ENCODE measurements around the gene CASP2.
"Not testable (repeated sequence)": the region's sequence is repeated elsewhere in the genome, so short reads cannot be mapped to it uniquely, and the experiment has no call there.

The CASP2 gene

DNA sequence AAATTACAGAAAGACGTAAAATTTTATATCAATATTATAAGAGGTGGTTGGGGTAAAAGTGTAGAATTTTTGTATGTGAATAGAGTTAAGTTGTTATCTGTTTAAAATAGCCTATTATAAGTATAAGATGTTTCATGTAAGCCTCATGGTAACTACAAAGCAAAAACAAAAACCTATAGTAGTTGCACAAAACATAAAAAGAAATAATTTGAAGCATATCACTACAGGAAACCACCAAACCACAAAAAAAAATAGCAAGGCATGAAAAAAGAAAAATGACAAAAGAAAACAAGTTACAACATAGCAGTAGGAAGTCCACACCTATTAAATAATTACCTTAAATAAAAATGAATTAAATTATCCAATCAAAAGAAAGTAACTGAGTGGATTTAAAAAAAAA, 37.3 kb upstream of the CASP2 start:
- H3K27ac ChIP-seq (ENCODE audit: low read length), result no peak overlapping the region
- no peaks in the 10 kb centered on the region for H3K27me3 ChIP-seq (ENCODE audit: insufficient read depth, low read length)
- H3K36me3 ChIP-seq (ENCODE audit: insufficient read depth, low read depth, low read length), result no peaks in the 10 kb centered on the region
- no peak overlapping the region for H3K9ac ChIP-seq (ENCODE audit: low read depth, low read length)
- H3K9me3 ChIP-seq (ENCODE audit: insufficient read depth, low read depth, low read length), result no peaks in the 10 kb centered on the region
- no peaks in the 10 kb centered on the region for H3K4me1 ChIP-seq (ENCODE audit: insufficient read depth, low read length)
- H3K4me3 ChIP-seq (ENCODE audit: low read length), result no peak overlapping the region

DNA sequence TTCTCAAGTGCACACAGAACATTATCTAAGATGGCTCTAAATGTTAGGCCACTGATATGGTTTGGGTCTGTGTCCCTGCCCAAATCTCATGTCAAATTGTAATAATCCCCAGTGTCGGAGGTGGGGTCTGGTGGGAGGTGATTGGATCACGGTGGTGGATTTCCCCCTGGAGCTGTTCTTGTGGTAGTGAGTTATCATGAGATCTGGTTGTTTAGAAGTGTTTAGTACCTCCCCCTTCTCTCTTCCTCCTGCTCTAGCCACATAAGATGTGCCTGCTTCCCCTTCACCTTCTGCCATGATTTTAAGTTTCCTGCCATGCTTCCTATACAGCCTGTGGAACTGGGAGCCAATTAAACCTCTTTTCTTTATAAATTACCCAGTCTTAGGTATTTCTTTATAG, 36.1 kb upstream of the CASP2 start:
- no peaks in the 10 kb centered on the region for H3K4me1 ChIP-seq (ENCODE audit: insufficient read depth, low read length)
- no peak overlapping the region for H3K4me3 ChIP-seq (ENCODE audit: low read length)
- H3K36me3 ChIP-seq (ENCODE audit: insufficient read depth, low read depth, low read length), result no peaks in the 10 kb centered on the region

GRCh38 chr7:143255564-143255963, 32.6 kb upstream of the CASP2 start:
- no peaks in the 10 kb centered on the region for H3K4me1 ChIP-seq (ENCODE audit: insufficient read depth, low read length)
- H3K9ac ChIP-seq (ENCODE audit: low read depth, low read length), result no peak overlapping the region
- no peak overlapping the region for H3K27ac ChIP-seq (ENCODE audit: low read length)

More for the DNA sequence above, 36.1 kb upstream of the CASP2 start:
- Histone ChIP-seq H3K27me3 (ENCODE audit: insufficient read depth, low read length) (no peaks in the 10 kb centered on the region), H3K9ac (ENCODE audit: low read depth, low read length) (no peak overlapping the region), H3K9me3 (ENCODE audit: insufficient read depth, low read depth, low read length) (no peaks in the 10 kb centered on the region), H3K27ac (ENCODE audit: low read length) (no peak overlapping the region)

GRCh38 chr7:143256325-143256724, 31.8 kb upstream of the CASP2 start:
- no peaks in the 10 kb centered on the region for H3K27me3 ChIP-seq (ENCODE audit: insufficient read depth, low read length)
- no peaks in the 10 kb centered on the region for H3K36me3 ChIP-seq (ENCODE audit: insufficient read depth, low read depth, low read length)
- no peak overlapping the region for H3K9ac ChIP-seq (ENCODE audit: low read depth, low read length)
- H3K4me1 ChIP-seq (ENCODE audit: insufficient read depth, low read length), result no peaks in the 10 kb centered on the region
- H3K4me3 ChIP-seq (ENCODE audit: low read length), result no peak overlapping the region
- no peaks in the 10 kb centered on the region for H3K9me3 ChIP-seq (ENCODE audit: insufficient read depth, low read depth, low read length)
- H3K27ac ChIP-seq (ENCODE audit: low read length), result no peak overlapping the region

More at GRCh38 chr7:143255564-143255963, 32.6 kb upstream of the CASP2 start:
- Histone ChIP-seq H3K9me3 (ENCODE audit: insufficient read depth, low read depth, low read length) (no peaks in the 10 kb centered on the region), H3K27me3 (ENCODE audit: insufficient read depth, low read length) (no peaks in the 10 kb centered on the region), H3K4me3 (ENCODE audit: low read length) (no peak overlapping the region), H3K36me3 (ENCODE audit: insufficient read depth, low read depth, low read length) (no peaks in the 10 kb centered on the region)

- no peak overlapping the region for H3K9ac ChIP-seq (ENCODE audit: low read depth, low read length)
- H3K9me3 ChIP-seq (ENCODE audit: insufficient read depth, low read depth, low read length), result no peaks in the 10 kb centered on the region
- H3K36me3 ChIP-seq (ENCODE audit: insufficient read depth, low read depth, low read length), result no peaks in the 10 kb centered on the region
- no peaks in the 10 kb centered on the region for H3K4me1 ChIP-seq (ENCODE audit: insufficient read depth, low read length)
- no peak overlapping the region for H3K27ac ChIP-seq (ENCODE audit: low read length)
- no peaks in the 10 kb centered on the region for H3K27me3 ChIP-seq (ENCODE audit: insufficient read depth, low read length)
- no peak overlapping the region for H3K4me3 ChIP-seq (ENCODE audit: low read length)
Observed at GRCh38 chr7:143256932-143257331, 31.2 kb upstream of the CASP2 start.

DNA sequence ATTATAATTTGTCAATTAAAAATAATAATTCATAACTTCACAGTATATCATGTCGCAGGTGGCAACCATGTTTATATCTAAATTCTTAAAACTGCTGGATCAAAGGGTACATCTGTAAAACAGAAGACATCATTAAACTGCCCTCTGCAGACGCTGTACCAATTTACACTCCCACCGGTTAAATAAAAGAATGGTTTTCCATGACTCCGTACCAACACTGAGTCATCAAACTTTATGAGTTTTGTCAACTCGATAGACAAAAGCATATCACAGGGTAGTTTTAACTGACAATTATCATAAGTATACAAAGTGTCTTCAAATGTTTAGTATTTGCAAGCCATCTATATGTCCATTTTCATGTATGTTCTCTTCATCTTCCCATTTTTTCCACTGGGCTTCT, 30.6 kb upstream of the CASP2 start:
- no peaks in the 10 kb centered on the region for H3K9me3 ChIP-seq (ENCODE audit: insufficient read depth, low read depth, low read length)
- no peaks in the 10 kb centered on the region for H3K27me3 ChIP-seq (ENCODE audit: insufficient read depth, low read length)
- H3K4me1 ChIP-seq (ENCODE audit: insufficient read depth, low read length), result no peaks in the 10 kb centered on the region
- H3K36me3 ChIP-seq (ENCODE audit: insufficient read depth, low read depth, low read length), result no peaks in the 10 kb centered on the region
- no peak overlapping the region for H3K27ac ChIP-seq (ENCODE audit: low read length)
- H3K9ac ChIP-seq (ENCODE audit: low read depth, low read length), result no peak overlapping the region
- H3K4me3 ChIP-seq (ENCODE audit: low read length), result no peak overlapping the region

GRCh38 chr7:143258831-143259230, 29.3 kb upstream of the CASP2 start:
- H3K9ac ChIP-seq (ENCODE audit: low read depth, low read length), result no peak overlapping the region

DNA sequence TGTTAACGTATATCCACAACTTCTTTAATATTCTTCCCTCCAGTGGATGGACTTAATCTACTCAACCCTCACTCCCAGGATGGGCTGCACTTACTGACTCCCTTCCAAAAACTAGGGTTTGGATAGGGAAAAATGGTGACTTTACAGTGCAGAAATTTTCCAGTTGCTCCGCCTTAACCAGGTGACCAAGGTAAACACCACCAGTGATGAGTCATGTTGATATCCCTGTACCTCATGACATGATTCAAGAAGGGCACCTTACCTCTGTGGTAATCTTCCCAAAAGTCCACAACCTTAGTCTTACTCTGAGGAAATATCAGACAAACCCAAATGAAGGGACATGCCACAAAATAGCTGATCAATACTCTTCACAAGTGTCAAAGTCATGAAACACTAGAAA, 28.4 kb upstream of the CASP2 start:
- H3K27me3 ChIP-seq (ENCODE audit: insufficient read depth, low read length), result no peaks in the 10 kb centered on the region; the same call in 1 of the 2 replicates
- no peaks in the 10 kb centered on the region for H3K9me3 ChIP-seq (ENCODE audit: insufficient read depth, low read depth, low read length)
- H3K27ac ChIP-seq (ENCODE audit: low read length), result no peak overlapping the region
- H3K4me1 ChIP-seq (ENCODE audit: insufficient read depth, low read length), result no peaks in the 10 kb centered on the region
- H3K4me3 ChIP-seq (ENCODE audit: low read length), result no peak overlapping the region
- no peaks in the 10 kb centered on the region for H3K36me3 ChIP-seq (ENCODE audit: insufficient read depth, low read depth, low read length)
- no peak overlapping the region for H3K9ac ChIP-seq (ENCODE audit: low read depth, low read length)

More at GRCh38 chr7:143258831-143259230, 29.3 kb upstream of the CASP2 start:
- H3K4me3 ChIP-seq (ENCODE audit: low read length), result no peak overlapping the region
- no peaks in the 10 kb centered on the region for H3K36me3 ChIP-seq (ENCODE audit: insufficient read depth, low read depth, low read length)
- H3K4me1 ChIP-seq (ENCODE audit: insufficient read depth, low read length), result no peaks in the 10 kb centered on the region
- H3K9me3 ChIP-seq (ENCODE audit: insufficient read depth, low read depth, low read length), result no peaks in the 10 kb centered on the region
- no peak overlapping the region for H3K27ac ChIP-seq (ENCODE audit: low read length)
- no peaks in the 10 kb centered on the region; the same call in 1 of the 2 replicates for H3K27me3 ChIP-seq (ENCODE audit: insufficient read depth, low read length)

- Histone ChIP-seq H3K4me3 (ENCODE audit: low read length) (no peak overlapping the region), H3K27me3 (ENCODE audit: insufficient read depth, low read length) (no peaks in the 10 kb centered on the region; the same call in 1 of the 2 replicates), H3K4me1 (ENCODE audit: insufficient read depth, low read length) (no peaks in the 10 kb centered on the region), H3K27ac (ENCODE audit: low read length) (no peak overlapping the region), H3K9me3 (ENCODE audit: insufficient read depth, low read depth, low read length) (no peaks in the 10 kb centered on the region), H3K36me3 (ENCODE audit: insufficient read depth, low read depth, low read length) (no peaks in the 10 kb centered on the region), H3K9ac (ENCODE audit: low read depth, low read length) (no peak overlapping the region)
Observed at GRCh38 chr7:143261901-143262300, 26.2 kb upstream of the CASP2 start.

DNA sequence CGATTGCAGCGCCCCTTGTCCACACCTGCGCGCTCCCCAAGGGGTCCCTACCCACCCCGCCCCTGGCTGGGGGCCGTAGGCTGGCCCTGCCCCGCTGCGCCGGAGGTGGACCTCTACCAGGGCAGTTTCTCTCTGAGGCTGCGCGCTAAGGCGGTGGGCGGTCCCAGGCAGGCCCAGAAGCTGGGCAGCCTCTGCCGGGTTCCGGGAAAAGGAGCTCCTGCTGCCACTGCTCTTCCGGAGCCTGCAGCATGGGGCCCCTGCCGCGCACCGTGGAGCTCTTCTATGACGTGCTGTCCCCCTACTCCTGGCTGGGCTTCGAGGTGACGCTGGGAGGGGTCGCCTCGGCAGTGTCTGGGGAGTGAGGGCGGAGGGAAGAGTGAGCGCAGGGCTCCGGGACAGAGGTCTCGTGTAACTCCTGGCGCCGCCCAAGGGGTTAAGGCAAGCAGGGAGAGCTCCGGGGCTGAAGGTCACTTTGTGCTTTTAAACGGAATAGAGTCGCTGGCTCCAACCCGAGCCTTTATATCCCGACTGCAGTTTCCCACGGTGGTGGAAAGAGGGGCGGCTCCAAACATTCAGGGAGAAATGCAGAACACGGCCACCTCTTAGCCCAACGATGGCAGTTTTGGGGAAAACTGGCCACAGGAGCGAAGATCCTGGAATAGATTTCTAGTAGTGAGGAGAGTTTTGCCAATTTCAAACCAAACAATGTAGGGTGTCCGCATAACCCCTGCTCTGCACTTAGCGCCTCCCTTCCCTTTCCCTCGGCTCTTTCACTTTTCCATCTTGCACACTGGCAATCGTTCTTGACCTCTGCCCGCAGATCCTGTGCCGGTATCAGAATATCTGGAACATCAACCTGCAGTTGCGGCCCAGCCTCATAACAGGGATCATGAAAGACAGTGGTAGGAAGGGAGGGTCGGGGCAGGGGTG, 24.6 kb upstream of the CASP2 start, which contains the start of gene GSTK1:
TSS of gene GSTK1 (plus strand) at position 176 of the 930 bp plus-strand sequence. CDS start at position 249, 73 bp downstream.
- Histone ChIP-seq H3K36me3 (ENCODE audit: insufficient read depth, low read depth, low read length) (peaks cover 7% of the 10 kb centered on the region; the same call in 1 of the 2 replicates), H3K4me3 (ENCODE audit: low read length) (peak within 1 kb of the TSS; percentile 84), H3K27me3 (ENCODE audit: insufficient read depth, low read length) (no peaks in the 10 kb centered on the region; the same call in 1 of the 2 replicates), H3K9ac (ENCODE audit: low read depth, low read length) (peak within 1 kb of the TSS; percentile 80), H3K9me3 (ENCODE audit: insufficient read depth, low read depth, low read length) (no peaks in the 10 kb centered on the region), H3K27ac (ENCODE audit: low read length) (no peak within 1 kb of the TSS), H3K4me1 (ENCODE audit: insufficient read depth, low read length) (no peaks in the 10 kb centered on the region)

DNA sequence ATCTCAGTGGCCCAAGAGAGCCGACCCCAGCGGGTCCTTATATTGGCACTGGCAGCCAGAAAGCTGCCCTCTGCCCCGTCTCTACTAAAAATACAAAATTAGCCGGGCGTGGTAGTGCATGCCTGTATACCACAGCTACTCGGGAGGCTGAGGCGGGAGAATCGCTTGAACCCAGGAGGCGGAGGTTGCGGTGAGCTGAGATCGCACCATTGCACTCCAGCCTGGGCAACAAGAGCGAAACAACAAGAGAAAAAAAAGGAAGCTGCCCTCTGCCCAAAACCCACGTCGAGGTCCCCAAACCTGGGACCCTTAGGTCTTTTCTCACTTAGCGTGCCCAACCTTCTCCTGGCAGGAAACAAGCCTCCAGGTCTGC, 24.0 kb upstream of the CASP2 start:
- H3K9ac ChIP-seq (ENCODE audit: low read depth, low read length); H3K4me1 ChIP-seq (ENCODE audit: insufficient read depth, low read length); H3K27ac ChIP-seq (ENCODE audit: low read length); H3K9me3 ChIP-seq (ENCODE audit: insufficient read depth, low read depth, low read length); H3K27me3 ChIP-seq (ENCODE audit: insufficient read depth, low read length): not testable (repeated sequence)
- H3K36me3 ChIP-seq (ENCODE audit: insufficient read depth, low read depth, low read length), result peaks cover 10% of the 10 kb centered on the region; the same call in 1 of the 2 replicates
- H3K4me3 ChIP-seq (ENCODE audit: low read length), result peak overlapping the region; percentile 84

All from iPS-20b (cell line).